Measurements from ENCODE around the gene CAPN12. TPM values are rescaled to one million over a fixed set of nuclear protein-coding genes. Genes with fewer than 3 reads are reported as not detected.

CAPN12 gene
- total RNA-seq, 1 experiment from 2014 or later, result 8.8 TPM

DNA sequence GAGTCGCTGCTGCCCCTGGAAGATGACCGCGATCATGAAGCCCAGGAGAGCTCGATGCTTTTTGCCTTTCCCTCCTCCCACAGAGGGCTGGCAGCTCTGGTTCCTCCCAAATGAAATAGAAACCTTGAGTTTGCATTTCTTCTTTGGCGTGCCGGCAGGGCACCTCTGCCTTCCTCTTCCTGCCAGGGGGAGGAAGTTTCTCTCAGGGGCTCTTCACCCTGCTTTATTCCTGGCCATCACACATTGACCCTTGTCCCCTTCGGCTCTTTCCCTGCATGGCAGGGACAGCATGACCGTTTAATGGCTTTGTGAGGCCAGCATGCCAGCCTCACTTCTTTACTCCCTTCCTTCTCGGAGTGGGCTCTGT lies 49.0 kb downstream of the CAPN12 start:
- DNase-seq (ENCODE audit: low read depth, low spot score), result no peak

More for the DNA sequence above, 49.0 kb downstream of the CAPN12 start:
- Histone ChIP-seq H3K9me2 (ENCODE audit: insufficient read depth) (no peaks in the 10 kb centered on the region), H3K4me2 (ENCODE audit: low read length) (no peak overlapping the region), H3K4me3 (replicated peaks in 1 of 2; ENCODE audit: low read depth in 1 of 2, low read length in 2 of 2) (no peak overlapping the region), H3K79me2 (ENCODE audit: insufficient read depth, low read length) (peaks cover 100% of the 10 kb centered on the region), H3K27me3 (ENCODE audit: insufficient read depth, low read length) (no peaks in the 10 kb centered on the region), H3K9ac (ENCODE audit: low read length) (peak overlapping the region; percentile 83; the same call in 1 of the 2 replicates), H3K9me3 (ENCODE audit: control insufficient read depth in 1 of 2, insufficient read depth in 1 of 2, low read depth in 1 of 2, low read length in 2 of 2) (no peaks in the 10 kb centered on the region), H3K27ac (ENCODE audit: low read depth, low read length) (peak overlapping the region; percentile 96; the same call in 1 of the 2 replicates), H4K20me1 (ENCODE audit: insufficient read depth) (no peaks in the 10 kb centered on the region), H3K4me1 (ENCODE audit: control insufficient read depth in 1 of 2, insufficient read depth in 2 of 2, low read length in 2 of 2) (peaks cover 44 to 79% of the 10 kb centered on the region in 2 experiments), H2AFZ (ENCODE audit: low read depth, low read length, poor library complexity, severe bottlenecking) (no peak overlapping the region), H3K36me3 (ENCODE audit: control insufficient read depth in 1 of 2, insufficient read depth in 2 of 2, low read length in 2 of 2) (peaks cover 2 to 44% of the 10 kb centered on the region in 2 experiments; a peak in 1 of 4 replicates)
- ChIA-PET POLR2A (no interaction called here), RAD21 (ENCODE audit: low non-redundant PET in 1 of 2, low total read pairs in 2 of 2, uncharacterized antibody in 2 of 2, unreplicated experiment in 2 of 2) (no interaction called here), CTCF (no interaction called here)
- no TSS peak for BruUV-seq (replicated peaks)
- no peak for ATAC-seq
- intact Hi-C loops (cut with micrococcal nuclease), result no loop called here
- TF ChIP-seq ZNF274 (IDR thresholded peaks at IDR 0.05; ENCODE audit: low read depth, low read length), result no peak
- TF ChIP-seq POLR2AphosphoS5 (IDR thresholded peaks at IDR 0.05; ENCODE audit: low read depth, low read length), result no peak
- no peak for TF ChIP-seq YY1 (IDR thresholded peaks at IDR 0.05; ENCODE audit: extremely low read depth, insufficient replicate concordance, low read depth, low read length)
- TF ChIP-seq ZFX (IDR thresholded peaks at IDR 0.05), result no peak
- TF ChIP-seq, protein P1, sequence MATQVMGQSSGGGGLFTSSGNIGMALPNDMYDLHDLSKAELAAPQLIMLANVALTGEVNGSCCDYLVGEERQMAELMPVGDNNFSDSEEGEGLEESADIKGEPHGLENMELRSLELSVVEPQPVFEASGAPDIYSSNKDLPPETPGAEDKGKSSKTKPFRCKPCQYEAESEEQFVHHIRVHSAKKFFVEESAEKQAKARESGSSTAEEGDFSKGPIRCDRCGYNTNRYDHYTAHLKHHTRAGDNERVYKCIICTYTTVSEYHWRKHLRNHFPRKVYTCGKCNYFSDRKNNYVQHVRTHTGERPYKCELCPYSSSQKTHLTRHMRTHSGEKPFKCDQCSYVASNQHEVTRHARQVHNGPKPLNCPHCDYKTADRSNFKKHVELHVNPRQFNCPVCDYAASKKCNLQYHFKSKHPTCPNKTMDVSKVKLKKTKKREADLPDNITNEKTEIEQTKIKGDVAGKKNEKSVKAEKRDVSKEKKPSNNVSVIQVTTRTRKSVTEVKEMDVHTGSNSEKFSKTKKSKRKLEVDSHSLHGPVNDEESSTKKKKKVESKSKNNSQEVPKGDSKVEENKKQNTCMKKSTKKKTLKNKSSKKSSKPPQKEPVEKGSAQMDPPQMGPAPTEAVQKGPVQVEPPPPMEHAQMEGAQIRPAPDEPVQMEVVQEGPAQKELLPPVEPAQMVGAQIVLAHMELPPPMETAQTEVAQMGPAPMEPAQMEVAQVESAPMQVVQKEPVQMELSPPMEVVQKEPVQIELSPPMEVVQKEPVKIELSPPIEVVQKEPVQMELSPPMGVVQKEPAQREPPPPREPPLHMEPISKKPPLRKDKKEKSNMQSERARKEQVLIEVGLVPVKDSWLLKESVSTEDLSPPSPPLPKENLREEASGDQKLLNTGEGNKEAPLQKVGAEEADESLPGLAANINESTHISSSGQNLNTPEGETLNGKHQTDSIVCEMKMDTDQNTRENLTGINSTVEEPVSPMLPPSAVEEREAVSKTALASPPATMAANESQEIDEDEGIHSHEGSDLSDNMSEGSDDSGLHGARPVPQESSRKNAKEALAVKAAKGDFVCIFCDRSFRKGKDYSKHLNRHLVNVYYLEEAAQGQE (IDR thresholded peaks at IDR 0.05; ENCODE audit: low read depth), result no peak
- no peak for TF ChIP-seq FOSL1 (IDR thresholded peaks at IDR 0.05; ENCODE audit: low read depth)
- TF ChIP-seq CBX3 (IDR thresholded peaks at IDR 0.05; ENCODE audit: low read depth), result no peak
- no peak for TF ChIP-seq SRF (IDR thresholded peaks at IDR 0.05; ENCODE audit: low read depth)
- TF ChIP-seq TCF7L2 (IDR thresholded peaks at IDR 0.05; ENCODE audit: borderline replicate concordance, extremely low read depth, insufficient read depth, insufficient read length), result no peak
- TF ChIP-seq EGR1 (IDR thresholded peaks at IDR 0.05; ENCODE audit: low read depth), result no peak
- TF ChIP-seq JUND (IDR thresholded peaks at IDR 0.05), result no peak
- TF ChIP-seq POLR2A (IDR thresholded peaks at IDR 0.05; ENCODE audit: borderline replicate concordance, extremely low read depth, insufficient read depth, insufficient read length), result no peak
- TF ChIP-seq MAX (IDR thresholded peaks at IDR 0.05), result no peak
- TF ChIP-seq EZH2 (IDR thresholded peaks at IDR 0.05), result no peak
- no peak for TF ChIP-seq RAD21 (IDR thresholded peaks at IDR 0.05; ENCODE audit: low read depth)
- TF ChIP-seq EZH2phosphoT487 (IDR thresholded peaks at IDR 0.05; ENCODE audit: borderline replicate concordance), result no peak
- TF ChIP-seq, protein P2, sequence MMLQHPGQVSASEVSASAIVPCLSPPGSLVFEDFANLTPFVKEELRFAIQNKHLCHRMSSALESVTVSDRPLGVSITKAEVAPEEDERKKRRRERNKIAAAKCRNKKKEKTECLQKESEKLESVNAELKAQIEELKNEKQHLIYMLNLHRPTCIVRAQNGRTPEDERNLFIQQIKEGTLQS (IDR thresholded peaks at IDR 0.05), result no peak
